ENCODE results near the gene RERE. TPM values are rescaled to one million over a fixed set of nuclear protein-coding genes. Genes with fewer than 3 reads are reported as not detected.

RERE gene
- total RNA-seq, 1 experiment from 2014 or later, result 40.6 TPM

DNA sequence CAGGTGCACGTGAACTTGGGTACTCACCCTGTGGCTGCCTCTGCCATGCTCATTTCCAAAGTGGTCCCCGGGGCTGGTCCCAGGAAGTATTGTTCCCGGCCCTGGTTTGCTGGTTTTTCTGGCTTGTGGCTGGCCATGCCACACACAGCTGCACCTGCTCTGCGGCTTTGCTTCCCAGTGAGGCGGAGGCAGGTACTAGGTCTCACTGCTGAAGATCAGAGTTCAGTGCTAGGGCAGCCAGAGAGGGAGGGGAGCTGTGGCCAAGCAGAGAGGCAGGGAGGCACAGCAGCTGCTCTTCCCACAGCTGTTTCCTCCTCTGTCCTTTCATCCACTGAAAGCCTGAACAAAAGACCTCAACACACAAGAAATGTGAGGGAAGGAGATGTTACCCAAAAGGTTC, 30.6 kb upstream of the RERE start:
- Histone ChIP-seq H3K9ac (ENCODE audit: low read length) (no peak overlapping the region), H2AFZ (ENCODE audit: low read depth, low read length, poor library complexity, severe bottlenecking) (no peak overlapping the region), H3K9me3 (ENCODE audit: control insufficient read depth in 1 of 2, insufficient read depth in 1 of 2, low read depth in 1 of 2, low read length in 2 of 2) (no peaks in the 10 kb centered on the region), H3K4me2 (ENCODE audit: low read length) (no peak overlapping the region), H3K27me3 (ENCODE audit: insufficient read depth, low read length) (peaks cover 3% of the 10 kb centered on the region; the same call in 1 of the 2 replicates), H3K4me1 (ENCODE audit: control insufficient read depth in 1 of 2, insufficient read depth in 2 of 2, low read length in 2 of 2) (peaks cover 0 to 4% of the 10 kb centered on the region in 2 experiments; a peak in 2 of 4 replicates), H4K20me1 (ENCODE audit: insufficient read depth) (no peaks in the 10 kb centered on the region), H3K36me3 (ENCODE audit: control insufficient read depth in 1 of 2, insufficient read depth in 2 of 2, low read length in 2 of 2) (no peaks in the 10 kb centered on the region), H3K79me2 (ENCODE audit: insufficient read depth, low read length) (no peaks in the 10 kb centered on the region), H3K4me3 (replicated peaks in 1 of 2; ENCODE audit: low read depth in 1 of 2, low read length in 2 of 2) (no peak overlapping the region), H3K9me2 (ENCODE audit: insufficient read depth) (no peaks in the 10 kb centered on the region), H3K27ac (ENCODE audit: low read depth, low read length) (no peak overlapping the region)
- TF ChIP-seq, protein P1, sequence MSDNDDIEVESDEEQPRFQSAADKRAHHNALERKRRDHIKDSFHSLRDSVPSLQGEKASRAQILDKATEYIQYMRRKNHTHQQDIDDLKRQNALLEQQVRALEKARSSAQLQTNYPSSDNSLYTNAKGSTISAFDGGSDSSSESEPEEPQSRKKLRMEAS (IDR thresholded peaks at IDR 0.05), result no peak
- TF ChIP-seq FOSL1 (IDR thresholded peaks at IDR 0.05; ENCODE audit: low read depth) (no peak), TCF7L2 (IDR thresholded peaks at IDR 0.05; ENCODE audit: borderline replicate concordance, extremely low read depth, insufficient read depth, insufficient read length) (no peak), POLR2AphosphoS5 (IDR thresholded peaks at IDR 0.05; ENCODE audit: low read depth, low read length) (no peak), RAD21 (IDR thresholded peaks at IDR 0.05; ENCODE audit: low read depth) (no peak), CBX3 (IDR thresholded peaks at IDR 0.05; ENCODE audit: low read depth) (no peak)
- TF ChIP-seq, protein P2, sequence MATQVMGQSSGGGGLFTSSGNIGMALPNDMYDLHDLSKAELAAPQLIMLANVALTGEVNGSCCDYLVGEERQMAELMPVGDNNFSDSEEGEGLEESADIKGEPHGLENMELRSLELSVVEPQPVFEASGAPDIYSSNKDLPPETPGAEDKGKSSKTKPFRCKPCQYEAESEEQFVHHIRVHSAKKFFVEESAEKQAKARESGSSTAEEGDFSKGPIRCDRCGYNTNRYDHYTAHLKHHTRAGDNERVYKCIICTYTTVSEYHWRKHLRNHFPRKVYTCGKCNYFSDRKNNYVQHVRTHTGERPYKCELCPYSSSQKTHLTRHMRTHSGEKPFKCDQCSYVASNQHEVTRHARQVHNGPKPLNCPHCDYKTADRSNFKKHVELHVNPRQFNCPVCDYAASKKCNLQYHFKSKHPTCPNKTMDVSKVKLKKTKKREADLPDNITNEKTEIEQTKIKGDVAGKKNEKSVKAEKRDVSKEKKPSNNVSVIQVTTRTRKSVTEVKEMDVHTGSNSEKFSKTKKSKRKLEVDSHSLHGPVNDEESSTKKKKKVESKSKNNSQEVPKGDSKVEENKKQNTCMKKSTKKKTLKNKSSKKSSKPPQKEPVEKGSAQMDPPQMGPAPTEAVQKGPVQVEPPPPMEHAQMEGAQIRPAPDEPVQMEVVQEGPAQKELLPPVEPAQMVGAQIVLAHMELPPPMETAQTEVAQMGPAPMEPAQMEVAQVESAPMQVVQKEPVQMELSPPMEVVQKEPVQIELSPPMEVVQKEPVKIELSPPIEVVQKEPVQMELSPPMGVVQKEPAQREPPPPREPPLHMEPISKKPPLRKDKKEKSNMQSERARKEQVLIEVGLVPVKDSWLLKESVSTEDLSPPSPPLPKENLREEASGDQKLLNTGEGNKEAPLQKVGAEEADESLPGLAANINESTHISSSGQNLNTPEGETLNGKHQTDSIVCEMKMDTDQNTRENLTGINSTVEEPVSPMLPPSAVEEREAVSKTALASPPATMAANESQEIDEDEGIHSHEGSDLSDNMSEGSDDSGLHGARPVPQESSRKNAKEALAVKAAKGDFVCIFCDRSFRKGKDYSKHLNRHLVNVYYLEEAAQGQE (IDR thresholded peaks at IDR 0.05; ENCODE audit: low read depth), result no peak
- no peak for ATAC-seq
- no peak for DNase-seq (ENCODE audit: low read depth, low spot score)
- BruUV-seq (replicated peaks), result no TSS peak
- ChIA-PET POLR2A (interaction anchor here (1.0 to 1.8 kb wide), 4 partner anchors 11 to 334 kb away, joined by 3 to 7 read pairs (median 4); partner anchors contain the start of gene RERE), CTCF (interaction anchor here (1.1 to 6.1 kb wide), 11 partner anchors 10 to 1179 kb away, joined by 4 to 103 read pairs (median 11); no protein-coding TSS in a partner anchor), RAD21 (ENCODE audit: low non-redundant PET in 1 of 2, low total read pairs in 2 of 2, uncharacterized antibody in 2 of 2, unreplicated experiment in 2 of 2) (interaction anchor here in 1 of 2 experiments (1.4 to 1.6 kb wide), 2 partner anchors 121 to 286 kb away, joined by 3 to 5 read pairs; no protein-coding TSS in a partner anchor)
- intact Hi-C loops (cut with micrococcal nuclease), result loop anchor here (5.0 kb wide), 1 partner anchor 121 kb away; no protein-coding TSS in a partner anchor
